Tibial nerve (tissue), 4 donors: Measurements from ENCODE around the gene ZNF423. TPM values are rescaled to one million over a fixed set of nuclear protein-coding genes. Genes with fewer than 3 reads are reported as not detected.
A peak's percentile ranks its signal among the peaks of the same experiment; 100 is the strongest.

Experiments
- DNase-seq, 2 donors: peaks; one replicate each; pipeline ENCODE4 v3.0.0-alpha.2; 2019; ENCODE audit warnings: low spot score in 2 of 2
- H3K27ac ChIP-seq, 4 donors: fragments of 200-600 bp; sonication (generic) in 3 of 4; one replicate each; pipeline ENCODE4 v1.5.1; 2017 to 2019; ENCODE audit warnings: mild to moderate bottlenecking in 1 of 4
- H3K27me3 ChIP-seq, 2 donors: fragments of 200-600 bp; sonication (generic) in 1 of 2; one replicate each; pipeline versions ENCODE4 v1.5.1 to v1.6.0; 2017 to 2019
- H3K36me3 ChIP-seq, 3 donors: fragments of 200-600 bp; sonication (generic); one replicate each; pipeline ENCODE4 v1.5.1; 2018 to 2019
- H3K4me1 ChIP-seq, 4 donors: fragments of 200-600 bp; sonication (generic) in 3 of 4; one replicate each; pipeline ENCODE4 v1.5.1; 2017 to 2019
- H3K4me3 ChIP-seq, 4 donors: fragments of 200-600 bp; sonication (generic) in 3 of 4; one replicate each; pipeline ENCODE4 v1.5.1; 2017 to 2019; ENCODE audit warnings: mild to moderate bottlenecking in 1 of 4, moderate library complexity in 1 of 4
- H3K9me3 ChIP-seq, 4 donors: fragments of 200-600 bp; sonication (generic) in 3 of 4; one replicate each; pipeline ENCODE4 v1.5.1; 2017 to 2019
- EP300 ChIP-seq, 2 donors: sonication (generic); formaldehyde crosslinking; IDR thresholded peaks; one replicate each; pipeline ENCODE4 v1.6.1; 2017; ENCODE audit warnings: antibody characterized with exemption in 2 of 2, mild to moderate bottlenecking in 1 of 2
- POLR2A ChIP-seq, 2 donors: fragments of 450-650 bp; IDR thresholded peaks; one replicate each; pipeline ENCODE4 v1.6.1; 2017; ENCODE audit warnings: antibody characterized with exemption in 2 of 2, mild to moderate bottlenecking in 2 of 2, moderate library complexity in 2 of 2
- WGBS, 2 donors: methylation state at CpG; one replicate each; pipeline ENCODE4 v1.1.5; 2018; 5-methylcytosine and 5-hydroxymethylcytosine counted together
- total RNA-seq, 4 donors: library from RNA; depleted of rRNA; stranded (reverse); fragments of >200 nt; gene quantifications; one replicate each; pipeline ENCODE4 v1.1.0, GENCODE V29; 2016
- TF ChIP-seq, protein P1 (sequence below), 5 experiments: fragments of 200-600 bp in 3 of 5; fragments of 450-650 bp in 2 of 5; sonication (generic) in 3 of 5; IDR thresholded peaks; one replicate each; pipeline ENCODE4 v1.5.1; 2016 to 2019; ENCODE audit warnings: antibody characterized with exemption in 5 of 5, mild to moderate bottlenecking in 3 of 5, moderate library complexity in 2 of 5

The ZNF423 gene
- total RNA-seq, 4 donors from 2014 or later, result 15.9 to 20.5 (median 18.5) TPM

GRCh38 chr16:49799172-49799571 lies 56.7 kb downstream of the ZNF423 start:
- Histone ChIP-seq H3K4me3 (no peak overlapping the region), H3K27ac (no peak overlapping the region), H3K9me3 (no peaks in the 10 kb centered on the region), H3K27me3 (no peaks in the 10 kb centered on the region), H3K4me1 (no peaks in the 10 kb centered on the region), H3K36me3 (no peaks in the 10 kb centered on the region)
- 44 to 49% methylated on average over 4 of the region's 4 CpGs for WGBS, 2 donors
- TF ChIP-seq, protein P1, sequence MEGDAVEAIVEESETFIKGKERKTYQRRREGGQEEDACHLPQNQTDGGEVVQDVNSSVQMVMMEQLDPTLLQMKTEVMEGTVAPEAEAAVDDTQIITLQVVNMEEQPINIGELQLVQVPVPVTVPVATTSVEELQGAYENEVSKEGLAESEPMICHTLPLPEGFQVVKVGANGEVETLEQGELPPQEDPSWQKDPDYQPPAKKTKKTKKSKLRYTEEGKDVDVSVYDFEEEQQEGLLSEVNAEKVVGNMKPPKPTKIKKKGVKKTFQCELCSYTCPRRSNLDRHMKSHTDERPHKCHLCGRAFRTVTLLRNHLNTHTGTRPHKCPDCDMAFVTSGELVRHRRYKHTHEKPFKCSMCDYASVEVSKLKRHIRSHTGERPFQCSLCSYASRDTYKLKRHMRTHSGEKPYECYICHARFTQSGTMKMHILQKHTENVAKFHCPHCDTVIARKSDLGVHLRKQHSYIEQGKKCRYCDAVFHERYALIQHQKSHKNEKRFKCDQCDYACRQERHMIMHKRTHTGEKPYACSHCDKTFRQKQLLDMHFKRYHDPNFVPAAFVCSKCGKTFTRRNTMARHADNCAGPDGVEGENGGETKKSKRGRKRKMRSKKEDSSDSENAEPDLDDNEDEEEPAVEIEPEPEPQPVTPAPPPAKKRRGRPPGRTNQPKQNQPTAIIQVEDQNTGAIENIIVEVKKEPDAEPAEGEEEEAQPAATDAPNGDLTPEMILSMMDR (IDR thresholded peaks at IDR 0.05), result no peak
- TF ChIP-seq EP300 (IDR thresholded peaks at IDR 0.05), result no peak
- no peak for TF ChIP-seq POLR2A (IDR thresholded peaks at IDR 0.05)
- no peak for DNase-seq

DNA sequence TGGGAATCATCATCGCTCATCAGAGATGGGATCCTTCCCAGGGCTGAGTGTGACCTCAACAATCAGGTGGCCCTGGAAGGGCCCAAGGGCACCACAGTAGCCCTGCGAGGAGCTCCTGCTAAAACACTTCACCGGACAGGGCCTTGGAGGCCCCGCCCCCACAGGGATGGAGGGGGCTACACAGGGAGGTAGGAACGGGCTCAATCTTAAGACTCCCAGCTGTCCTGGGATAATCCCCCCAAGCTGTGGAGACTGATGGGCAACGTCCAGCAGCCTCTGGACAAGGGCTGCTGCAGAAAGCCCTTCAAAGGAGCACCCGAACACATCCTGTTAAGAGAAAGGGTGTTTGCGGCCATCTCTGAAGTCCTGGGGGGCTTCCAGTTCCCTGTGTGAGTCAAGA lies 60.4 kb downstream of the ZNF423 start:
- Histone ChIP-seq H3K4me1 (no peaks in the 10 kb centered on the region), H3K4me3 (no peak overlapping the region), H3K27ac (no peak overlapping the region), H3K9me3 (no peaks in the 10 kb centered on the region), H3K27me3 (no peaks in the 10 kb centered on the region), H3K36me3 (no peaks in the 10 kb centered on the region)
- TF ChIP-seq POLR2A (IDR thresholded peaks at IDR 0.05) (no peak), EP300 (IDR thresholded peaks at IDR 0.05) (no peak)
- TF ChIP-seq, protein P1 (IDR thresholded peaks at IDR 0.05), result no peak
- DNase-seq, result no peak
- WGBS, 2 donors, result 85 to 86% methylated on average over 8 of the region's 8 CpGs

GRCh38 chr16:49793244-49793643 lies 62.7 kb downstream of the ZNF423 start:
- Histone ChIP-seq H3K4me1 (peaks cover 0 to 11% (median 0%) of the 10 kb centered on the region in 4 donors), H3K27ac (no peak overlapping the region), H3K27me3 (no peaks in the 10 kb centered on the region), H3K9me3 (no peaks in the 10 kb centered on the region), H3K4me3 (no peak overlapping the region), H3K36me3 (no peaks in the 10 kb centered on the region)
- 88 to 93% methylated on average over 11 of the region's 11 CpGs for WGBS, 2 donors
- DNase-seq, result no peak
- TF ChIP-seq POLR2A (IDR thresholded peaks at IDR 0.05) (no peak), EP300 (IDR thresholded peaks at IDR 0.05) (no peak)
- TF ChIP-seq, protein P1 (IDR thresholded peaks at IDR 0.05), result no peak

- 75 to 77% methylated on average over 4 of the region's 4 CpGs for WGBS, 2 donors
- Histone ChIP-seq H3K27me3 (no peaks in the 10 kb centered on the region), H3K4me3 (no peak overlapping the region), H3K4me1 (peaks cover 0 to 19% (median 0%) of the 10 kb centered on the region in 4 donors), H3K9me3 (no peaks in the 10 kb centered on the region), H3K36me3 (no peaks in the 10 kb centered on the region), H3K27ac (peak overlapping the region in 1 of 4 donors; percentile 52)
- no peak for DNase-seq
- TF ChIP-seq, protein P1 (IDR thresholded peaks at IDR 0.05), result no peak
- TF ChIP-seq EP300 (IDR thresholded peaks at IDR 0.05) (no peak), POLR2A (IDR thresholded peaks at IDR 0.05) (no peak)
Measured at GRCh38 chr16:49789616-49790015, 66.3 kb downstream of the ZNF423 start.

GRCh38 chr16:49788986-49789385 lies 66.9 kb downstream of the ZNF423 start:
- no peak for DNase-seq
- H3K36me3 ChIP-seq, result no peaks in the 10 kb centered on the region
- peak overlapping the region in 3 of 4 donors; percentile 45 to 52 (median 50) for H3K27ac ChIP-seq
- TF ChIP-seq POLR2A (IDR thresholded peaks at IDR 0.05), result no peak
- no peak for TF ChIP-seq EP300 (IDR thresholded peaks at IDR 0.05)
- H3K9me3 ChIP-seq, result no peaks in the 10 kb centered on the region
- 43 to 47% methylated on average over 7 of the region's 7 CpGs for WGBS, 2 donors
- no peak overlapping the region for H3K4me3 ChIP-seq
- H3K27me3 ChIP-seq, result no peaks in the 10 kb centered on the region
- peaks cover 0 to 19% (median 0%) of the 10 kb centered on the region in 4 donors for H3K4me1 ChIP-seq

GRCh38 chr16:49788572-49788971 lies 67.3 kb downstream of the ZNF423 start:
- Histone ChIP-seq H3K9me3 (no peaks in the 10 kb centered on the region), H3K4me3 (no peak overlapping the region), H3K4me1 (peaks cover 0 to 19% (median 0%) of the 10 kb centered on the region in 4 donors), H3K36me3 (no peaks in the 10 kb centered on the region), H3K27ac (peak overlapping the region in 3 of 4 donors; percentile 45 to 52 (median 50)), H3K27me3 (no peaks in the 10 kb centered on the region)
- WGBS, 2 donors, result 75% methylated on average over 3 of the region's 3 CpGs
- TF ChIP-seq, protein P1 (IDR thresholded peaks at IDR 0.05), result no peak
- TF ChIP-seq POLR2A (IDR thresholded peaks at IDR 0.05) (no peak), EP300 (IDR thresholded peaks at IDR 0.05) (no peak)
- no peak for DNase-seq
